ENCODE data around the gene MYL7. TPM values are rescaled to one million over a fixed set of nuclear protein-coding genes. Genes with fewer than 3 reads are reported as not detected.

The MYL7 gene
- total RNA-seq, 1 donor: 0.43 TPM

DNA sequence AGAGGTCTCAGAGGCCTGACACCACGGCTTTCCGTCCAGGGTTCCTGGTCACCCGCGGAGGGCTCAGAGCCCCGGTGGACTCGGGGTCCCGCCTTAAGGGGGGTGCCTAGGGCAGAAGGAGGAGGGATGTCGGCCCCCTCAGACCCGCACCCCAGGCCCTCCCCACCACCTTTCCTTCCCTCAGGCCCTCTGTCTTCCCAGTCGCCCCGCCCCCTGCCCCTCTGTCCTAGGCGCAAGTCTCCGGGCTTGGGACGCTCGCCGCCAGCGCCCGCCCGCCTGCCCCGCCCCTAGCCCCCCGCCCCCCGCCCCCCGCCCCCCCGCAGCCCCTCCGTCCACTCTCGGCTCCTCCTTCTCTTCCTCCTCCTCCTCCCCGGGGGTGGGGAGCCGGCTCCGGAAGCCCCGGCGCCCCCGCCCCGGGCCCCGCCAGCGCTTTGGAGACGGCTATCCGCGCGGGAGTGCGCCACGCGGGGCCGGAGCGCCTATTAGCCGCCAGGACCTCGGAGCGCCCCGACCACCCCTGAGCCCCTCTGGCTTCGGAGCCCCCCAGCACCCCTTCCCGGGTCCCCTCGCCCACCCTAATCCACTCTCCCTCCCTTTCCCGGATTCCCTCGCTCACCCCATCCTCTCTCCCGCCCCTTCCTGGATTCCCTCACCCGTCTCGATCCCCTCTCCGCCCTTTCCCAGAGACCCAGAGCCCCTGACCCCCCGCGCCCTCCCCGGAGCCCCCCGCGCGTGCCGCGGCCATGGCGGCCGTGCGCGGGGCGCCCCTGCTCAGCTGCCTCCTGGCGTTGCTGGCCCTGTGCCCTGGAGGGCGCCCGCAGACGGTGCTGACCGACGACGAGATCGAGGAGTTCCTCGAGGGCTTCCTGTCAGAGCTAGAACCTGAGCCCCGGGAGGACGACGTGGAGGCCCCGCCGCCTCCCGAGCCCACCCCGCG, 36.9 kb downstream of the MYL7 start, which contains the start of gene AEBP1:
TSS of gene AEBP1 (plus strand) at position 423 of the 937 bp plus-strand sequence. CDS start at position 744, 321 bp downstream.
- TF ChIP-seq, protein P1, sequence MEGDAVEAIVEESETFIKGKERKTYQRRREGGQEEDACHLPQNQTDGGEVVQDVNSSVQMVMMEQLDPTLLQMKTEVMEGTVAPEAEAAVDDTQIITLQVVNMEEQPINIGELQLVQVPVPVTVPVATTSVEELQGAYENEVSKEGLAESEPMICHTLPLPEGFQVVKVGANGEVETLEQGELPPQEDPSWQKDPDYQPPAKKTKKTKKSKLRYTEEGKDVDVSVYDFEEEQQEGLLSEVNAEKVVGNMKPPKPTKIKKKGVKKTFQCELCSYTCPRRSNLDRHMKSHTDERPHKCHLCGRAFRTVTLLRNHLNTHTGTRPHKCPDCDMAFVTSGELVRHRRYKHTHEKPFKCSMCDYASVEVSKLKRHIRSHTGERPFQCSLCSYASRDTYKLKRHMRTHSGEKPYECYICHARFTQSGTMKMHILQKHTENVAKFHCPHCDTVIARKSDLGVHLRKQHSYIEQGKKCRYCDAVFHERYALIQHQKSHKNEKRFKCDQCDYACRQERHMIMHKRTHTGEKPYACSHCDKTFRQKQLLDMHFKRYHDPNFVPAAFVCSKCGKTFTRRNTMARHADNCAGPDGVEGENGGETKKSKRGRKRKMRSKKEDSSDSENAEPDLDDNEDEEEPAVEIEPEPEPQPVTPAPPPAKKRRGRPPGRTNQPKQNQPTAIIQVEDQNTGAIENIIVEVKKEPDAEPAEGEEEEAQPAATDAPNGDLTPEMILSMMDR (IDR thresholded peaks at IDR 0.05; ENCODE audit: insufficient read depth, low read depth, low read length): no peak
- H3K4me3 ChIP-seq (ENCODE audit: low read depth, low read length): peak within 1 kb of the TSS; percentile 87
- peak; percentile 53 for DNase-seq (ENCODE audit: low read depth)

DNA sequence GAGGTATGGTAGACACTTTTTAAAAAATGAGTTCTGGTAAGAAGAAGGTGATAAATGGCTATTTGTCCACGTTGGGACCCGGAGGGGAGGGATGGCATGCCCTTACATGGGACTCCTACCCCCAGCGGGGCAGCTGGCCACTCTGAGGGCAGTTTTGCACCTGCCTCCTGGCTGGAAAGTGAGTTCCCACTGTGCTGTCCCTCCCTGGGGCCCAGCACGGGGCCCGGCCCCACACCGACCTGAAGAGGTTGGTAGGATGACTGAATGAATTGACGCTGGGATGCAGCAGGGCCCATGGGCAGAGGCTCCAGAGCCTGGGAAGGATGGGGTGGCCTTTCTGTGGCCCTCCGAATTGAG, 37.6 kb downstream of the MYL7 start:
- no peak for DNase-seq (ENCODE audit: low read depth)
- TF ChIP-seq, protein P1 (IDR thresholded peaks at IDR 0.05; ENCODE audit: insufficient read depth, low read depth, low read length): no peak
- no peak overlapping the region for H3K4me3 ChIP-seq (ENCODE audit: low read depth, low read length)

DNA sequence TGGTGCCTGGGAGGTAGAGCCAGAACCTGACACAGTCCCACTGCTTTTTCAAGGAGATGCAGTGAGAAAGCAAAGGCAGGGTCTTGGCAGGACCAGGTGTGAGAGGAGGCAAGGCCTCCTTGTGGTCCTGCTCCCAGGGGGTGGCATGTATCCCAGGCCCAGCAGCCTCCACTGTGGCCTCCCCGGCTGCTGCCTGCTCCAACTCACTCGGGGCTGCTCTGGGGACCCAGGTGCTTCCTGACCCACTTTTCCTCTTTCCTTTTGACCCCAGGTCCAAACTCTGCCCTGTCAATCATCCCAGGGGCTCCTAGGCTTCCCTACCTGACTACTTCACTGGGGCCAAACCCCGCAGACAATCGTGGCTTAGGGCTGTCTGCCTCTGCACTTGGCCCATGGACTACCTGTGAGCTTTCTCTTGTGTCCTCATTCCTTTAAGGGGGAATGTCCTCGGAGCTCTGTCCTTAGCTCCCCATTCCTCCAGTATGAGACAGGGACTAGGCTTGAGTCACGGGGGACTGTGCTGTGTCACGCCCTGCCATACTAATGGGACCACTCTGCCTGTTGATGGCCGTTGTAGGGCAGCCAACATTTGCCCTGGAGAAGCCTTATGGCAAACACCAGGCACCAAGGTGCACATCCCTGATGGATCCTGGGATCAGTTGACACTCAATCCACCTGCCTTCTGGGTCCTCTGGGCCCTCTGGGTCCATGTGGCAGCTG, 38.1 kb downstream of the MYL7 start:
- H3K4me3 ChIP-seq (ENCODE audit: low read depth, low read length): no peak overlapping the region
- TF ChIP-seq, protein P1 (IDR thresholded peaks at IDR 0.05; ENCODE audit: insufficient read depth, low read depth, low read length): no peak
- DNase-seq (ENCODE audit: low read depth): no peak

DNA sequence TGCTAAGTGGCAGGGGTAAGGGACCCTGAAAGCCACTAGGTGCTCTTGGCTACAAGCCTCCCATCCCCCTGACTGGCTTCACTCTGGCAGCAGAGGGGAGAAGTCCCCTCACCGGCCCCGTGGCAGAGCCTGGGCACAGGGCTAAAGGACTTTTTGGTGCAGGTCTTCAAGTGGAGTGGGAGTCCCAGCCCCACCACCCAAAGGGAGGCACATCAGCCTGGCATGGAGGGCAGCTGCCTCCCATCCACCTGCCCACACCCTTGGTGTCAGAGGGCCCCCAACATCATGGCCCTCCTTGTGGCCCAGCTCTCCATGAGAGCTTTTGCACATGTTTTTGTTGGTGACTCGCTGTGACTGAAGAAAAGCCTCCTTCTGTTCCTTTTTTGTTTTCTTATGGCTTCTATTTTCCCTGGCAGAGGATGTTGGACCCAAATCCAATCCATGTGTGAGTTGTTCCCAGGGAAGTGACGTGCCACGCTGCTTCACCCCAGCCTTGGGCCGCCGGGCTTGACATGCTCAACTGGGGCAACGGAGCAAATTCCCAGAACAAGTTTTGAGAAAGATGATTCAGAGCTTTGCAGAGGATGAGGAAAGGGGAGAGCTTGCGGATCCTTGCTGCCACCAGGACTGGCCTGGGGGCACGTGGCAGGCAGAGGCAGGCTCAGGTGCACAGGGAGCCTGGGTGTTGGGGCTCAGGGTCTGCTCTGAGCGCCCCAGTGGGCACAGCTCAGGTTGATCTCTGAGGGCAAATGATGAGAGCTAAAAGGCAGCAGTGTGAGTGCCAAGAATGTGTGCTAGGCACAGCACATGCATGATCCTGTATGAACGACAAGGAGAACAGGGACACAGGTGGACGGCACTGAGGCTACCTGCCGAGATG, 38.9 kb downstream of the MYL7 start:
- TF ChIP-seq, protein P1 (IDR thresholded peaks at IDR 0.05; ENCODE audit: insufficient read depth, low read depth, low read length): no peak
- peak; percentile 35 for DNase-seq (ENCODE audit: low read depth)
- no peak overlapping the region for H3K4me3 ChIP-seq (ENCODE audit: low read depth, low read length)

DNA sequence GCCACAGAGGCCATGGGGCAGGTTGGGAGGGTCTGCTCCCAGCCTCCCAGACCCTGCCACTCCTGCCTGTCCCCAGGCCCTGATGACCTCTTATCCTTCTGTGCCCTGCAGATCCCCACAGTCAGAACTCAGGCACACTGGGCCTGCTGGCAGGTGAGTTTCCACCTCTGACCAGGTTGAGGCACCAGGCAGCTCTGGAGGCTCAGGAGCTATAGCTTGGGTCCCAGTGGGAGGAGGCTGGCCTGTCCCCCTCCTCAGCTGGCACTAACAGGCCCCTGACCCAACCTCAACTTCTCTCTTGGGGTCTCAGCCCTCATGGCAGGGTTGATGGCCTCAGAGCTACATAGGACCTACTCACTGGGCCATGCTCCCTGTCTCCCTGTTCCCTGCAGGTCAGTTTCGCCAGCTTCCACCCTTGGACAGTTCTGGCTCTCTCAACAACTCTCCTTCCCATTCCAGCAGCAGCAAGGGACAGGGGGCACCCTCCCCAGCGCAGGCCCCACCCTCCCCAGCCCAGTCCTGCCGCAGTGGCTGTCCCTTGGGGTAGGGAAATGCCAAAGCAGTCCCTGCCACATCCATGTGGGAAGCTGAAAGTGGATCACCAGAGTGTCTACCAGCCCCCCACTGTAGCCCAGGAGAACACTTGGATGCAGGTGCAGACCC, 39.7 kb downstream of the MYL7 start:
- no peak overlapping the region for H3K4me3 ChIP-seq (ENCODE audit: low read depth, low read length)
- TF ChIP-seq, protein P1 (IDR thresholded peaks at IDR 0.05; ENCODE audit: insufficient read depth, low read depth, low read length): no peak
- DNase-seq (ENCODE audit: low read depth): no peak

All from fibroblast of villous mesenchyme (primary cell).